Neuronal stem cell (in vitro differentiated cells): ENCODE results near the gene LECT2.

ENCODE experiments used
- DNase-seq: peaks from one replicate; pipeline ENCODE4 v3.0.0-alpha.2; 2013; ENCODE audit warnings: low spot score
- H2AFZ ChIP-seq: one replicate; pipeline ENCODE4 v1.6.1; 2013; ENCODE audit warnings: mild to moderate bottlenecking, low read length, inconsistent platforms
- H2AK5ac ChIP-seq: 2 replicates; pipeline ENCODE4 v1.6.1; 2013; ENCODE audit warnings: low read depth, mild to moderate bottlenecking, inconsistent platforms, low read length, moderate library complexity, mixed read lengths
- H2BK120ac ChIP-seq: 2 replicates; pipeline ENCODE4 v1.6.1; 2013; ENCODE audit warnings: low read depth, mild to moderate bottlenecking, inconsistent platforms, low read length, moderate library complexity, mixed read lengths
- H2BK12ac ChIP-seq: one replicate; pipeline ENCODE4 v1.6.1; 2013; ENCODE audit warnings: low read length, inconsistent platforms
- H2BK15ac ChIP-seq: 2 replicates; pipeline ENCODE4 v1.6.1; 2013; ENCODE audit warnings: mild to moderate bottlenecking, low read length, inconsistent platforms, mixed read lengths
- H2BK5ac ChIP-seq: one replicate; pipeline ENCODE4 v1.6.1; 2013; ENCODE audit warnings: inconsistent platforms, mild to moderate bottlenecking, low read length, moderate library complexity
- H3K14ac ChIP-seq: one replicate; pipeline ENCODE4 v1.6.1; 2013; ENCODE audit warnings: low read length, inconsistent platforms
- H3K18ac ChIP-seq: 2 replicates; pipeline ENCODE4 v1.6.1; 2013; ENCODE audit warnings: low read length, inconsistent platforms
- H3K23ac ChIP-seq: 2 replicates; pipeline ENCODE4 v1.6.1; 2013; ENCODE audit warnings: low read depth, mild to moderate bottlenecking, mixed read lengths, low read length, inconsistent platforms; ENCODE audit not compliant: poor library complexity
- H3K27ac ChIP-seq: replicated peaks from 3 replicates; pipeline ENCODE4 v1.5.1; 2013; ENCODE audit warnings: low read length, inconsistent platforms
- H3K27me3 ChIP-seq, 3 experiments: 2 replicates each; pipeline ENCODE4 v1.6.1; 2013; ENCODE audit warnings: low read length in 3 of 3, mild to moderate bottlenecking in 2 of 3, inconsistent platforms in 1 of 3, low read depth in 1 of 3, mixed read lengths in 1 of 3, moderate library complexity in 1 of 3; ENCODE audit not compliant: control insufficient read depth in 3 of 3, insufficient read depth in 3 of 3
- H3K36me3 ChIP-seq, 2 donors: replicated peaks in 1 of 2; 2 replicates each; pipeline ENCODE4 v1.6.1; 2013; ENCODE audit warnings: low read length in 2 of 2; ENCODE audit not compliant: control insufficient read depth in 2 of 2, insufficient read depth in 2 of 2
- H3K4ac ChIP-seq: 2 replicates; pipeline ENCODE4 v1.6.1; 2013; ENCODE audit warnings: inconsistent platforms, mild to moderate bottlenecking, low read length, moderate library complexity
- H3K4me1 ChIP-seq, 2 donors: 1 replicate in 1 of 2; 2 replicates in 1 of 2; pipeline ENCODE4 v1.6.1; 2013; ENCODE audit warnings: low read length in 2 of 2, low read depth in 1 of 2; ENCODE audit not compliant: control insufficient read depth in 2 of 2, insufficient read depth in 1 of 2
- H3K4me2 ChIP-seq: one replicate; pipeline ENCODE4 v1.6.1; 2013; ENCODE audit warnings: mild to moderate bottlenecking, low read length, inconsistent platforms; ENCODE audit not compliant: insufficient read depth, poor library complexity, severe bottlenecking
- H3K4me3 ChIP-seq, 2 donors: 2 replicates each; pipeline ENCODE4 v1.5.1; 2013; ENCODE audit warnings: low read length in 2 of 2, mild to moderate bottlenecking in 2 of 2, inconsistent platforms in 1 of 2, moderate library complexity in 1 of 2
- H3K79me1 ChIP-seq: one replicate; pipeline ENCODE4 v1.6.1; 2013; ENCODE audit warnings: low read depth, mild to moderate bottlenecking, inconsistent platforms, low read length, moderate library complexity
- H3K9ac ChIP-seq: one replicate; pipeline ENCODE4 v1.6.1; 2013; ENCODE audit warnings: mild to moderate bottlenecking, low read depth, low read length, inconsistent platforms; ENCODE audit not compliant: poor library complexity
- H3K9me3 ChIP-seq, 2 donors: replicated peaks in 1 of 2; 2 replicates each; pipeline versions ENCODE3 to v1.6.1; 2013; ENCODE audit warnings: low read length in 2 of 2, mild to moderate bottlenecking in 2 of 2, inconsistent platforms in 1 of 2, low read depth in 1 of 2, mixed read lengths in 1 of 2, moderate library complexity in 1 of 2; ENCODE audit not compliant: control insufficient read depth in 2 of 2, insufficient read depth in 1 of 2
- H4K8ac ChIP-seq: one replicate; pipeline ENCODE4 v1.6.1; 2013; ENCODE audit warnings: low read depth, mild to moderate bottlenecking, inconsistent platforms, low read length, moderate library complexity
- H4K91ac ChIP-seq: one replicate; pipeline ENCODE4 v1.6.1; 2013; ENCODE audit warnings: low read length, low read depth, mild to moderate bottlenecking, inconsistent platforms; ENCODE audit not compliant: poor library complexity
- WGBS, 2 donors: extraction: QIAGEN DNeasy Blood & Tissue Kit; methylation state at CpG; one replicate each; pipeline ENCODE4 v1.1.7; 2013; ENCODE audit warnings: missing lambda C conversion rate in 2 of 2, mixed read lengths in 1 of 2; ENCODE audit not compliant: insufficient read length in 2 of 2, insufficient replicate concordance in 1 of 2; ENCODE audit errors: extremely low coverage in 2 of 2; 5-methylcytosine and 5-hydroxymethylcytosine counted together

Gene LECT2

GRCh38 chr5:135964670-135965320, 10.0 kb upstream of the LECT2 start:
- Histone ChIP-seq H3K4ac (no peak overlapping the region), H2BK15ac (no peak overlapping the region), H3K79me1 (no peaks in the 10 kb centered on the region), H3K27me3 (peaks cover 0 to 3% (median 0%) of the 10 kb centered on the region in 3 experiments), H2AK5ac (no peak overlapping the region), H3K4me2 (no peak overlapping the region), H2AFZ (no peak overlapping the region), H3K18ac (no peak overlapping the region), H4K91ac (no peak overlapping the region), H3K36me3 (no peaks in the 10 kb centered on the region), H3K4me1 (no peaks in the 10 kb centered on the region), H4K8ac (no peak overlapping the region), H3K9me3 (no peaks in the 10 kb centered on the region), H3K23ac (no peak overlapping the region), H2BK12ac (no peak overlapping the region), H2BK5ac (no peak overlapping the region), H3K27ac (no peak overlapping the region), H3K4me3 (no peak overlapping the region), H2BK120ac (no peak overlapping the region), H3K9ac (no peak overlapping the region), H3K14ac (no peak overlapping the region)
- no peak for DNase-seq
- WGBS, 2 donors, result no CpG with 5 or more reads among the region's 1 CpG

GRCh38 chr5:135955525-135955924, 742 bp upstream of the LECT2 start:
- Histone ChIP-seq H3K27me3 (no peaks in the 10 kb centered on the region), H3K27ac (no peak overlapping the region), H3K9me3 (peaks cover 0 to 1% of the 10 kb centered on the region in 2 donors), H2BK15ac (no peak overlapping the region), H3K36me3 (no peaks in the 10 kb centered on the region), H4K8ac (no peak overlapping the region), H3K4me3 (no peak overlapping the region), H2BK5ac (no peak overlapping the region), H3K4me2 (no peak overlapping the region), H3K9ac (no peak overlapping the region), H2AK5ac (no peak overlapping the region), H3K4me1 (no peaks in the 10 kb centered on the region), H3K4ac (no peak overlapping the region), H3K18ac (no peak overlapping the region), H2BK12ac (no peak overlapping the region), H2BK120ac (no peak overlapping the region), H3K14ac (no peak overlapping the region), H3K79me1 (no peaks in the 10 kb centered on the region), H3K23ac (no peak overlapping the region), H4K91ac (no peak overlapping the region), H2AFZ (no peak overlapping the region)
- WGBS, 2 donors, result no CpG with 5 or more reads among the region's 4 CpGs
- DNase-seq, result no peak

- no peak overlapping the region for H4K8ac ChIP-seq
Measured at GRCh38 chr5:135953850-135954249, 933 bp downstream of the LECT2 start.

GRCh38 chr5:135952683-135953082, 2.1 kb downstream of the LECT2 start:
- Histone ChIP-seq H4K8ac (no peak overlapping the region), H3K9ac (no peak overlapping the region), H3K27me3 (no peaks in the 10 kb centered on the region), H3K27ac (no peak overlapping the region), H3K4me2 (no peak overlapping the region), H4K91ac (no peak overlapping the region), H2BK120ac (no peak overlapping the region), H3K4ac (no peak overlapping the region), H3K79me1 (no peaks in the 10 kb centered on the region), H3K9me3 (peaks cover 0 to 1% of the 10 kb centered on the region in 2 donors), H3K14ac (no peak overlapping the region), H3K18ac (no peak overlapping the region), H2BK12ac (no peak overlapping the region), H2AFZ (no peak overlapping the region), H2BK15ac (no peak overlapping the region), H3K4me1 (no peaks in the 10 kb centered on the region), H3K36me3 (no peaks in the 10 kb centered on the region), H2BK5ac (no peak overlapping the region), H3K23ac (no peak overlapping the region), H2AK5ac (no peak overlapping the region), H3K4me3 (no peak overlapping the region)
- DNase-seq, result no peak
- no CpG with 5 or more reads among the region's 4 CpGs for WGBS, 2 donors

More at GRCh38 chr5:135953850-135954249, 933 bp downstream of the LECT2 start:
- H3K4ac ChIP-seq, result no peak overlapping the region
- no peak overlapping the region for H3K14ac ChIP-seq
- no peak for DNase-seq
- no peaks in the 10 kb centered on the region for H3K36me3 ChIP-seq
- H3K18ac ChIP-seq, result no peak overlapping the region
- no peaks in the 10 kb centered on the region for H3K27me3 ChIP-seq
- no peak overlapping the region for H2BK15ac ChIP-seq
- no peak overlapping the region for H2BK5ac ChIP-seq
- no peak overlapping the region for H2BK12ac ChIP-seq
- H3K23ac ChIP-seq, result no peak overlapping the region
- no peaks in the 10 kb centered on the region for H3K4me1 ChIP-seq
- no peak overlapping the region for H2AFZ ChIP-seq
- no peak overlapping the region for H3K4me3 ChIP-seq
- H2BK120ac ChIP-seq, result no peak overlapping the region
- no CpG with 5 or more reads among the region's 2 CpGs for WGBS, 2 donors
- H3K4me2 ChIP-seq, result no peak overlapping the region
- peaks cover 0 to 1% of the 10 kb centered on the region in 2 donors for H3K9me3 ChIP-seq
- H3K9ac ChIP-seq, result no peak overlapping the region
- H2AK5ac ChIP-seq, result no peak overlapping the region
- no peak overlapping the region for H4K91ac ChIP-seq
- no peaks in the 10 kb centered on the region for H3K79me1 ChIP-seq
- H3K27ac ChIP-seq, result no peak overlapping the region
